ENCODE data around the gene OTX2. TPM values are rescaled to one million over a fixed set of nuclear protein-coding genes. Genes with fewer than 3 reads are reported as not detected.

The OTX2 gene
- total and polyA plus RNA-seq, 11 donors = not detected

DNA sequence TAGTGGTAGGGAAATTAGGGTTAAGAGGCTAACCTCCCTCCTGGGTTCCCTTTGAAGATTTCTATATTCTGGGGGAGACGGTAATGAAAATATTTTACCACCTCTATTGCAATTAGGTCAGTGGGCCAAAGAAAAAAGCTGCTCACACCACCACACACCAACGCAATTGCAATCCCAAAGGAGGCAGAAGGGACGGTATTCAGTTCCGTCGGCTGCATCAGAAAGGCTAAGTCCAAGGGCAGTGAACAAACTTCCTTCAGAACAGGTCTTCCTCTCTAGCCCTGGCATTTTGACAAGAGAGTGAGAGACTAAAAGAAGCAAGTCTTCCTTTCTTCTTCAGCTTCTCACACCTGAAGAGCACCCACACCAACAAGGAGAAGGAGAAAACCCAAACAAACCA lies 51.2 kb downstream of the OTX2 start:
- no peak for ATAC-seq
- no peak for TF ChIP-seq POLR2A (IDR thresholded peaks at IDR 0.05)
- no peak for TF ChIP-seq CTCF (IDR thresholded peaks at IDR 0.05)
- H3K4me1 ChIP-seq = no peaks in the 10 kb centered on the region
- H3K4me3 ChIP-seq = no peak overlapping the region
- WGBS, 4 donors = 68 to 70% (median 69%) methylated on average over 5 of the region's 5 CpGs
- no peak overlapping the region for H3K27ac ChIP-seq
- DNase-seq = no peak
- no peaks in the 10 kb centered on the region for H3K36me3 ChIP-seq
- H3K27me3 ChIP-seq = peaks cover 0 to 8% (median 0%) of the 10 kb centered on the region in 9 donors
- H3K9me3 ChIP-seq = no peaks in the 10 kb centered on the region
- intact Hi-C loops (cut with DNase I) = no loop called here

DNA sequence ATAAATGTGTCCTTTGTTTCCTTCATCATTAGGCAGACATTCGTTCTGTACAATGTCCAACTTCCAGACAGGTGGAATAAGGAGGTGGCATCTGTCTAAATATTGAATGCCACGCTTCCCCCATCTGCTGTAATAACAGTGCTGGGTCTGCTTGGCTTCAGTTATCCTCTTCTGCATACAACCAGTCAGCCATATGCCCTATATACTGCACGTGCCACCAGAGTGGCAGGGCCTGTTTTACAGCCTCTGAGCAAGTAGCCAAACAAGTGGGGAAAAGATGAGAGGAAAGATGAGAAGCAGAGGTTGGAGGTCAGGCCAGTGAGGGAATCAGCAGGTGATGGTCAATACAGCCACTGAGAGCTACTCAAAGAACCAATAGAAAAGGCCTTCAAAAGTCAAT lies 55.4 kb downstream of the OTX2 start:
- no peaks in the 10 kb centered on the region for H3K36me3 ChIP-seq
- H3K4me3 ChIP-seq = no peak overlapping the region
- no peak overlapping the region for H3K27ac ChIP-seq
- no peaks in the 10 kb centered on the region for H3K9me3 ChIP-seq
- H3K4me1 ChIP-seq = no peaks in the 10 kb centered on the region
- intact Hi-C loops (cut with DNase I) = no loop called here
- peaks cover 0 to 18% (median 0%) of the 10 kb centered on the region in 9 donors for H3K27me3 ChIP-seq
- 59 to 66% (median 64%) methylated on average over 3 of the region's 3 CpGs for WGBS, 4 donors
- ATAC-seq (no peak), DNase-seq (no peak)
- TF ChIP-seq CTCF (IDR thresholded peaks at IDR 0.05) (no peak), POLR2A (IDR thresholded peaks at IDR 0.05) (no peak)

DNA sequence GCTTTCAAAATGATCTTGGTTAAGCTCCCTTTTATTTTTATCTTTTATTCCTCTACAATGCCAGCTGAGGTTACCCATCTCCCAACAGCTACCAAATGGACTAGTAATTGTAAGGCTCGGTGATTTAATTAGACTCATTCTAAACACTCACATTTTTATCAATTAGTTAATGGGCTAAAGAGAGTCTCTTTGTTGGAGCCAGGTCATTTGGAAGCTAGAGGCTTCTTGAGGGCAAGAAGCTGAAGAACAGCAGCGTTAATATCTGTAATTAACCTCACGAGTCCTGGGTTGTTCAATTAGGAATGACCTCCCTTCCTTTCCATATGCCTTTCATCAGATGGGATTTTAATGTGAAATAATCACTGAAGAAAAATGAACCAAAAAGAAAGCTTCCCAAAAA lies 56.9 kb downstream of the OTX2 start:
- Histone ChIP-seq H3K36me3 (no peaks in the 10 kb centered on the region), H3K4me3 (no peak overlapping the region), H3K4me1 (no peaks in the 10 kb centered on the region), H3K9me3 (no peaks in the 10 kb centered on the region), H3K27ac (no peak overlapping the region), H3K27me3 (peaks cover 0 to 26% (median 0%) of the 10 kb centered on the region in 9 donors)
- ATAC-seq = no peak
- intact Hi-C loops (cut with DNase I) = no loop called here
- 65 to 72% (median 72%) methylated on average over 3 of the region's 3 CpGs for WGBS, 4 donors
- DNase-seq = no peak
- TF ChIP-seq POLR2A (IDR thresholded peaks at IDR 0.05) (no peak), CTCF (IDR thresholded peaks at IDR 0.05) (no peak)

- no peak for DNase-seq
- no peak for ATAC-seq
- no peaks in the 10 kb centered on the region for H3K36me3 ChIP-seq
- intact Hi-C loops (cut with DNase I) = no loop called here
- TF ChIP-seq POLR2A (IDR thresholded peaks at IDR 0.05) (no peak), CTCF (IDR thresholded peaks at IDR 0.05) (no peak)
- WGBS, 4 donors = 76 to 85% (median 82%) methylated on average over 7 of the region's 7 CpGs
- no peaks in the 10 kb centered on the region for H3K4me1 ChIP-seq
- no peaks in the 10 kb centered on the region for H3K9me3 ChIP-seq
- H3K27ac ChIP-seq = no peak overlapping the region
- no peak overlapping the region for H3K4me3 ChIP-seq
- peaks cover 0 to 25% (median 0%) of the 10 kb centered on the region in 9 donors for H3K27me3 ChIP-seq
Observed at GRCh38 chr14:56752428-56752827, 57.9 kb downstream of the OTX2 start.
